GM03348 (cell line): ENCODE data around the gene MBOAT2.
"Not testable (repeated sequence)": the region's sequence is repeated elsewhere in the genome, so short reads cannot be mapped to it uniquely, and the experiment has no call there.

Experiments
- DNase-seq: peaks from one replicate; pipeline ENCODE4 v3.0.0; 2012; ENCODE audit warnings: low spot score

The MBOAT2 gene

DNA sequence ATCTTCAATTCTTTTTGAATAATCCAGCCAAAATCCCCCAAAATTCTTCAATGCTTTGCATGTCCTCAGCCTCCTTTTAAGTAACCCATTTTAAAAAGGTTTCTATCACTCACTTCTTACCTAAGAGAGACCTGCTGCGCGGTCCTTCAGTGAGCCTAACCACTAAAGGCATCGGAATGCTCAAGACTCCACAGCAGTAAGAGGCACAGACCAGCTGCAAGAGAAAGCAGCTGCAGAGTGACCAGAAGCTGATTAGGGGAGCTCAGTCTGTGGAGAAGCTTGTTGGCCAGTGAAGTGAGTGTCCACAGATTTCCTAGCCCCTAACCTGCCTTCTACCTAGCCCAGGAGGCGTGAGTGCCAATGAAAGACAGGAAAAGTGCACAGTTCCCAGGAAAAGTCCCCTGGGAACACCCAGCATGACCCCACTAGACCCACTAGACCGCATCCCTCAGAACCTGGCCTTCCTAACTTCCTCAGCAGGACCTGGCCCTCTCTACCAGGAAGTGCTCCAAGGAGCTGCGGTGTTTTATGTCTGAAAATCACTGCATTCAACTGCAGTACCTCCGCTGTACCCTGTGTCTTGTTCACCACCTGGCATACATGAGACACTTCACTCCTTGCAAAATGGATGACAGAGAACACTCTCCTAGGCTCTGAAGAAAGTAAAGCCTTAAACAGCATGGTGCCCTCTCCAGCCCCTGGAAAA lies 10.1 kb downstream of the MBOAT2 start:
- DNase-seq, result no peak

DNA sequence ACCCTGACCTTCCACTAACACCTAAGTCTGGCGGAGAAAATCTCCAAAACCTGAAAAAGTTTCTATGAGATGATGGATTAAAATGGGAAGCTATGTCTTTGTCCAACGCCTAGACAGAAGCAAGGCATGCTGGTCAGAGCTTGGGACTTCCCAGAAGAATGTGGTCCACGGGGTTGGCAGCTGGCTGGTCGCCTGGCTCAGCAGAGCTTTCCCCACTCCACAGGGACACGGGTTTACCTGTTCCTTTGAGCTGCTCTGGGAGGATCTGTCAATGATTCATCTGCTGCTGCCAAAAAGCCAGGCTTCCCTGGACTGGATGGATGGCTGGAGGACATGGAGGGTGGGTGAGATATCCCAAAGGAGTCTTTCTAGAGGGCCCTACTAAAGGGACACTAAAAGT lies 10.8 kb downstream of the MBOAT2 start:
- DNase-seq, result no peak

DNA sequence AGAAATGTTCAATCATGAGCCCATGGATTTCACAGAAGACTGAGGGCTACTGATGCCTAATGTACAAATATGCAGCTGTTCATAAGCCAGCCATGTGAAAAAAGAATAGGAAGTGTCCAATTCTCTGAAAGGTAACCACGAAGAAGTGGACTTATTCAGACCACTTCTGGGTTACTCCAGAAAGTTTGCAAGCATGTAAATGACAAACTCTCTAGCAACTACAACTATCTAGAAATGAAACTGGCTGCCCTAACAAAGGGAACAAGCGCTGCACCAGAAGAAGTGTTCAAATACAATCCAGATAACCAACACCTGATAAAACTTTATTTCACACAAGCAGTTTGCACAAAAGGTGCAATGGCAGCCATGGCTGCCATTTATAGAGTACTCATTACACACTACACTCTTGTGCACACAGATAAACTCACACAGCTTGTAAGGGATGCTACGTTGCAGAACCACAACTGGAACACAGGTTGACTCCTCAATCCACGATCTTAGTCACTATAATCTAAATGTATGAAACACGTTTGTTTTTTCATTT lies 13.9 kb downstream of the MBOAT2 start:
- DNase-seq, result no peak

DNA sequence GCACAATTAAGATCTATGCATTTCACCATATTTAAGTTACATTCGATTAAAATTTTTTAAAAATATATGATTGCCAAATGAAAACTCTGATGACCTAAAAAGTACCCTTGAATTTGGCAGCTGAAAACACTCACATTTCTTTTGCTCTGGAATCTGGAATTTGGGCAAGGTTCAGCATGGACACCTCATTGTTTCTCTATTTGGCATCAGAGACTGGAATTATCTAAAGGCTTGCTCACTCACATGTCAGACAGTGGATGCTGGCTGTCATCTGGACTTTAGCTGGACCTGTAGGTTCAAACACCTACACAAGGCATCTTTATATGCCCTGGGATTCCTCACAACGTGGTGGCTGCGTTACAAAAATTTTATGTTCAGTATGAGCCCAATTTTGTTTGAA lies 16.1 kb downstream of the MBOAT2 start:
- peak; percentile 70 for DNase-seq

DNA sequence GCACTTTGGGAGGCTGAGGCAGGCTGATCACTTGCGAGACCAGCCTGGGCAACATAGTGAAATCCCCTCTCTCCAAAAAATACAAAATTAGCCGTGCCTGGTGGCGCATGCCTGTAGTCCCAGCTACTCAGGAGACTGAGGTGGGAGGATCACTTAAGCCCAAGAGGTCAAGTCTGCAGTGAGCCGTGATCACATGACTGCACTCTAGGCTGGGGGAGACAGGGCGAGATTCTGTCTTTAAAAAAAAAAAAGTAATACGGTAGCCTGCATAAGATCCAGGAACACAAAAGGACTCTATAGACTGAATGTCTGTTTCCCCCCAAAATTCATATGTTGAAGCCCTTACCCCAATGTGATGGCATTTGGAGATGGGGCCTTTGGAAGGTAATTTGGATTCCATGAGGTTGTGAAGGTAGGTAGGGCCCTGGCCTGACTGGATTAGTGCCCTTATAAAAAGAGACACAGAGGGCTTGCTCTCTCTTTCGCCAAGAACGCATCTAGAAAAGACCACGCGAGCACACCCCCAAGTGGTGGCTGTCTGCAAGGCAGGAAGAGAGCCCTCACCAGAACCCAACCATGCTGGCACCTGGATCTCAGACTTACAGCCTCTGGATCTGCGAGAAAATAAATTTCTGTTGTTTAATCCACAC lies 17.0 kb downstream of the MBOAT2 start:
- DNase-seq, result no peak

DNA sequence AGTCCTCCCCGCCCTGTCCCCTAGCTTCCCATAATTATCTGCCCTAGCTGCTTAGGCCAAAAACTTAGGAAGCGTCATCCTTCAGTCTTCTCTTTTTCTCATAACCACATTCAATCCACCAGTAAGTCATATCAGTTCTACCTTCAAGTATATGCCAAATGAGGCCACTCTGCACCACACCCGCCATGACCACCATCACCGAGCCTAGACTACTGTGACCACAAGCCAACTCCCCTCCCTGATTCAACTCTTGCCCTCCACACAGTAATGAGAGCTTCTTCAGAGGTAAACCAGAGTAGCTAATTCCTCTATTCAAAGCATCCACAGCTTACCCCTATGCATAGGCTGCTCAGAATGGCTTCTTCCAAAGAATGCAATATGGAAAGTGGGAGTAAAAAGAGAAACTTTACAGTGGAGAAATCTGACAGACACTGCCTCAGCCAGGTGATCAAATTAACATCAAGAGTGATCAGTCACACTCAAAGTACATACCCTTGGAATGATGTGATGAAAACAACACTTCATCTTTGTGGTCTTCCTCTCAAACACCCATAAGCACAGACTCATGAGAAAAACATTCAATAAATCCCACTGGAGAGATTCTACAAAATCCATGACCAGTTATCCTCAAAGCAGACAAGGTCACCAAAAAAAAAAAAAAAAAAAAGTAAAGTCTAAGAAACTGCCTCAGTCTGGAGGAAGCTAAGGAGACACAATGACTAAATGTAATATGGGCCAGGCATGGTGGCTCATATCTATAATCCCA lies 17.7 kb downstream of the MBOAT2 start:
- DNase-seq, result peak; percentile 54

DNA sequence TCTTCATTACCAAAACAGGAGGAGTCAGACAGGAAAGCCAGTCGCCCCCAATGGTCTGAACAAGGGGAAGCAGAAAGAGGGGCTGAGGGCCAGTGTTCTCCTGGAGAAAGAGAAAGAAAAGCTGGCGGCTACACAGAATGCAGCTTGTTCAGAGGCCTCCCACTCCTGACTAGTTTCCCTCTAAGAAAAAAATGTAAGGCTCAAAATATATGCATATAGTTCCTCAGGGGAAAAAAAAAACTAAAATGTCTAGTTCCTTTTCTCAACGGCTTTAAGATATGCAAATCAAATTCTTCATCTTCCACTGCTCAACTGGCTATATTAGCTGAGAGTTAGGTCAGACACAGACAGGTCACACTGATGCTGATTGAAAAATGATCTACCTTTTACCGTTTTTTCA lies 18.6 kb downstream of the MBOAT2 start:
- DNase-seq, result no peak

DNA sequence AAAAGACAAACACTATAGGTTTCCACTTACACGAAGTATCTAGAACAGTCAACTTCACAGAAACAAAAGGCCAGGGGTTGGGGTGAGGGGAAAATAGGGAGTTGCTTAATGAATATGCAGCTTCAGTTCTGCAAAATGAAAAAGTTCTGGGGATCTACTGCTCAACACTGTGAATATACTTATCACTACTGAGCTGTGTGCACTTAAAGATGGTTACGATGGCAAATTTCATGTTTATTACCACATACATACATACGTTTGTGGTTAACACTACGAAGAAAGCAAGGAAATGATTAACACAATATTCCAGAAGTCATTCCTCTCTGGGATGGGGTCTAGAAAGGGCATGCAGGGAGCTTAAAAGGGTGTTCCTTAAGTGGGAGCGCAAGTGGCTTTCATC lies 19.3 kb downstream of the MBOAT2 start:
- no peak for DNase-seq

DNA sequence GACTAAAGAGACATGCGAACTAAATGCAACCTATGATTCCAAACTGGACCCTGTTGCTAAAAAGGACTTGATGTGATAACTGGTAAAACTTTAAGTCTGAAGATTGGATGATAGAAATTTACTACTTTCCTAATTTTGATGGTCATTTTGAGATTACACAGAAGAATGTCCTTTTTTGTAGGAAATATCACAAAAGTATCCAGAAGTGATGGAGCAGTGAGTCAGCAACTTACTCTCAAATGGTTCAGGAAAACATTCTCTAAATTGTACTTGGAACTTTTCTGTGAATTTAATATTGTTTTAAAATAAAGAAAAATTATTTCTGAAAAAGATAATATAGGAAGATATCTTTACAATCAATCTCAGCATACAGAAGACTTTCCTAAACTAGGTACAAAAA lies 19.9 kb downstream of the MBOAT2 start:
- DNase-seq, result no peak

DNA sequence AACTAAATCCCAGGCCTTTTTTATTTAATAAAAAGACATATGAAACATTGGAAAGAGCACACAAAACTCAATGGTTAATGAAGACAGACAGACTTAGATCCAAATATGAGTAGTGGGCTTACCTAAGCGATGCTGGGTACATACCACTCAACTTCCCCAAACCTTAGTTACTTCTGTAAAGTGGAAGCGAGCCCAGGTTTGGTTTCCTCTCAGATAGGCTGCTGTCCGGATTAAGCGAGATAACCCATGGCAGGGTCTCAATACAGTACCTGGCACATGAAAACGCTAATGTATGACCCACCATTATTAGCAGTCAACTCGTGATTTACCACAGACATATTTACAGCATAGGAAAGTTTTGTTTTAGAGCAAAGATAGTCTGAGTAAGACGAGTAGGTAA lies 21.6 kb downstream of the MBOAT2 start:
- no peak for DNase-seq

DNA sequence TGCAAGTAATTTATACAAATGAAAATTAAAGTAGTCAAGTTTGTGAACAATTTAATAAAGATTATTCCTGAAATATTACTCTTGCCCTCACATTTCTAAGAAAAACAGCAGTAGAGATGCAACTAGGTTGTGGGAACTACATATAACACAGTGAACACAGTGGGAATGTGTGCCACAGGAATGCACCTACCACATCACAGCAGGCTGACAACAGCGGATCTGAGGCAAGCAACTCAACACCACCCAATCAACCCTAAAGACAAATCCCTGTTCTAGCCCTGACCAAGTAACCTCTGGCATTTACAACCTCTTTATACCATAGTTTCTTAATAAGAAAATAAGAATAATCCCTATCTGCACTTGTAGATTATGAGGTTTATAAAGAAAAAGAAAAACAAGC lies 23.4 kb downstream of the MBOAT2 start:
- DNase-seq, result no peak

DNA sequence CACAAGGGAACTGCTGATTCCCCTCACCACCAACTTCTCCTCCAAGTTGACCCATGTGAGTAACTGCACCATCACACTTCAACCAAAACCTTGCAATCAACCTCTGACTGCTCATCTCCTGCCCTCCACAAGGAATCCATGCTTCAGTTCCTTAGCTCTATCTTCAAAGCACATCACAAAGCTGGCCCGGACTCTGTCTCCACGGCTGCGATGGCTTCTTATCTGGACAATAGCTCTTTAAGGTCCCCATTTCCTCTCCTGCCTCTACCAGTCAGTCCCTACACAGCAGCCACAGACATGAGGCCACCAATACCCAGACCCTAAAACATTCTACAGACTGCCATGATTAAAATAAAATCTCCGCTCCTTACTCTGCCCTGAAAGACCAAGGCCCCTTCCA lies 25.7 kb downstream of the MBOAT2 start:
- DNase-seq, result no peak

DNA sequence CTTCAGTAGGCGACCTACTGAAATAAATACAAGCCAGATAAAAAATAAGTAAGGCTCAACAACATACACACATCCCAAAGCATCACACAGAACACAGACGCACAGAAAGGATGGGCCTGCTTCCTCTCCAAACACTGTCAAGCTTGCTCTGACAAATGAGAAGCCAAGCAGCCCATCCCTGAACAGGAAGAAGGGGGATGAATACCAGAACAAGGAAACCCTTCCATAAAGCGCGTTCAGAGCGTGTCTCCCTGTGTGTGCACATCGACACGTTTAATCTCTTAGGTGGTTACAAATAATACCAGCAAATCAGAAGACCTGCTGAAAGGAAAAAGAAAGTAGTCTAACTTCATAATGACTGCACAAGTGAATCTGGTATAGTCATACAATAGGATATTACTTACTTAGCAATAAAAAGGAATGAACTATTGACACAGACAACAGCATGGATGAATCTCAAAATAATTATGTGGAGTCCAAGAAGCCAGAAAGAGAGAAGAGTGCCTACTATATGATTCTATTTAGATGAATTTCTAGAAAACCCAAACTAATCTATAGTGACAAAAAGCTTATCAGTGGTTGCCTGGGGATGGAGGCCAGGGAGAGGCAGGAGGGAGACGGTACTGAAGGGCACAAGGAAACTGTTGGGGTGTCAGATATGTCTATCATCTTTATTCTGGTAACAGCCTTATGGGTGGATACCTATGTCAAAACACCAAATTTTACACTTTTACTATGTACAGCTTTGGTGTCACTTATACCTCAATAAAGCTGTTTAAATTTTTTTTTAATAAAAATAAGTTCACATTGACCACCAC lies 26.8 kb downstream of the MBOAT2 start:
- no peak for DNase-seq

DNA sequence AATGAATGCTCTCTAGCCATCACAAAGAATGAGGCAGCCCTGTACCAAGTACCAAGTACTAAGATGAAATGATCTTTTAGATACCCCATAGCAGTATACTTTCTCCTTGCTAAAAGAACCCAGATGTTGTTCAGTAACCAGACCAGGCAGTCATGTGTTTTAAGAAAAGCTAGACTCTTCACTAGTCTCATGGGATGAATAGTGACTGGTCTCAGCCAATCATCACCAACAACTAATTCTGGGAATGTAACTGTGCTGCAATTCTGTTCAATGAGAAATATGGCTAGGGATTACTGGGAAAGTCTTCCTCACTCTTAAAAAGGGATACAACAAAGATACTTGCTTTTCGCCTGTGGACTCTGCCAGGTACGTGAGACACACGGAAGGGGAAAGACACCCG lies 29.5 kb downstream of the MBOAT2 start:
- no peak for DNase-seq

DNA sequence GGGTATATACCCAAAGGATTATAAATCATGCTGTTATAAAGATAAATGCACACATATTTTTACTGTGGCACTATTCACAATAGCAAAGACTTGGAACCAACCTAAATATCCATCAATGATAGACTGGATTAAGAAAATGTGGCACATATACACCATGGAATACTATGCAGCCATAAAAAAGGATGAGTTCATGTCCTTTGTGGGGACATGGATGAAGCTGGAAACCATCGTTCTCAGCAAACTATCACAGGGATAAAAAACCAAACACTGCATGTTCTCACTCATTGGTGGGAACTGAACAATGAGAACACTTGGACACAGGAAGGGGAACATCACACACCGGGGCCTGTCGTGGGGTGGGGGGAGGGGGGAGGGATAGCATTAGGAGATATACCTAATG lies 30.5 kb downstream of the MBOAT2 start:
- not testable (repeated sequence) for DNase-seq

DNA sequence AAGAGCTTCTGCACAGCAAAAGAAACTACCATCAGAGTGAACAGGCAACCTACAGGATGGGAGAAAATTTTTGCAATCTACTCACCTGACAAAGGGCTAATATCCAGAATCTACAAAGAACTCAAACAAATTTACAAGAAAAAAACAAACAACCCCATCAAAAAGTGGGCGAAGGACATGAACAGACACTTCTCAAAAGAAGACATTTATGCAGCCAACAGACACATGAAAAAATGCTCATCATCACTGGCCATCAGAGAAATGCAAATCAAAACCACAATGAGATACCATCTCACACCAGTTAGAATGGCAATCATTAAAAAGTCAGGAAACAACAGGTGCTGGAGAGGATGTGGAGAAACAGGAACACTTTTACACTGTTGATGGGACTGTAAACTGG lies 30.9 kb downstream of the MBOAT2 start:
- DNase-seq, result not testable (repeated sequence)

DNA sequence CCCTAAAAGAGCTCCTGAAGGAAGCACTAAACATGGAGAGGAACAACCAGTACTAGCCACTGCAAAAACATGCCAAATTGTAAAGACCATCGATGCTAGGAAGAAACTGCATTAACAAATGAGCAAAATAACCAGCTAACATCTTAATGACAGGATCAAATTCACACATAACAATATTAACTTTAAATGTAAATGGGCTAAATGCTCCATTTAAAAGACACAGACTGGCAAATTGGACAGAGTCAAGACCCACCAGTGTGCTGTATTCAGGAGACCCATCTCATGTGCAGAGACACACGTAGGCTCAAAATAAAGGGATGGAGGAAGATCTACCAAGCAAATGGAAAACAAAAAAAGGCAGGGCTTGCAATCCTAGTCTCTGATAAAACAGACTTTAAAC lies 34.1 kb downstream of the MBOAT2 start:
- not testable (repeated sequence) for DNase-seq

DNA sequence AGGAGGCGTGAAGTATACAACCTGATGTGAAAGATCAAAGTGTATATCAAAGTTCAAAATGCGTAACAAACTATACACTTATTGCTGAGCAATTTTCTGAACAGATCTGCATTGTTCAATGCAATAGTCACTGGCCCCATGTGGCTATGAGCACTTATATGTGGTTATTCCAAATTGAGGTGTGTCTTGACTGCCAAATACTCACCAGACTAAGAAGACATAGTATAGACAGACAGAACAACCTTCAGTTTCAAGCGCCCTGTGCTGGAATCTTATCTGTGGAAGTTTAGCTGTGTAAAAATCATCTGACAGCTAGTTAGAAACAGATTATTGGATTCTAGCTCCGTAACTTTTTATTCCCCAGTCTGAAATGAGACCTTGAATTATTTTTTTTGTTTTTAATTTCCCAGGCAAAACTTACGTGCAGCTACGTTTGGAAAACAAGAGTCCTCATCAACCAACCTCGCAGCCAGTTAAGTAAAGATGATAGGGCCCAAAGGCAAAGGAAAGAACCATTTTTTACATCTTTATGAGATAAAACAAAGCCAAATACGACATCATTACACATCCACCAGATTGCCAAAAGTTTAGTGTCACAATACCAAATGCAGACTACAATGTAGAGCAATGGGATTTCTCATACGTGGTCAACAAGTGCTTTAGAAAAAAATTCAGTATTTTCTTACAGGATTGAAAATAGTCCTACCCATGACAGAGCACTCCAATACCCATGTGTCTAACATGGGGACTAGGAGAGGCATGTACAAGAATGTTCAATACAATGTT lies 37.2 kb downstream of the MBOAT2 start:
- no peak for DNase-seq

DNA sequence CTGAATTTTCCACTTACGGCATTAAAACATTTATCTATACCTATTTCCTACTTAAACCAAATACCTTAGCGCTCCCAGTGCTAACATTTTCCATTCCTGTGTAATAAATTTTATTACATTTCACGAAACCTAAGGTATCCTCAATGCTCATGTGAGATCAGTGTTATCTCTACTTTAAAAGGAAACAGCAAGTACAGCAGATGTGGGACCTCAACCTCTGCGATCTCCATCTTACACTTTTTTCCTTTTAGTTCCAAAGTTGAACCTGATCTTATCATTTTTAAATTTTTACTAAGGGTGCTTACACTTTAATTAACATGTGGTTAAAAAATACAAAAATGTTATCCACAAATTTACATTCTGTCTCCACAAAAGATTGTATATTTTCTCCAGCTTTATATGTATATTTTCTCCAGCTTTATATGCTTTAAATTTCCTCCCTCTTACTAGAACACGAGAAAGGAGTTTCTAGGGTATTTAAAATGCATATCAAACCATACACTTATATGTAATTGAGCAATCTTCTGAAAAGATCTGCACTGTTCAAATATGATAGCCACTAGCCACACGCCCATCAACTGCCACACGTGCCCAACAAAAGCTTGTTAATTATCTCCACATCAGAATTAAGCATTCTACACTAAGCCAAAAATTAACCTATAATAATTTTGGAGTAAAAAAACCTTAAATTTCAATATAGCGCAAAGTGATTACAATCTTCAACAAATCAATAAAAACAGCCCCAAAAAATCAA lies 38.1 kb downstream of the MBOAT2 start:
- DNase-seq, result no peak

DNA sequence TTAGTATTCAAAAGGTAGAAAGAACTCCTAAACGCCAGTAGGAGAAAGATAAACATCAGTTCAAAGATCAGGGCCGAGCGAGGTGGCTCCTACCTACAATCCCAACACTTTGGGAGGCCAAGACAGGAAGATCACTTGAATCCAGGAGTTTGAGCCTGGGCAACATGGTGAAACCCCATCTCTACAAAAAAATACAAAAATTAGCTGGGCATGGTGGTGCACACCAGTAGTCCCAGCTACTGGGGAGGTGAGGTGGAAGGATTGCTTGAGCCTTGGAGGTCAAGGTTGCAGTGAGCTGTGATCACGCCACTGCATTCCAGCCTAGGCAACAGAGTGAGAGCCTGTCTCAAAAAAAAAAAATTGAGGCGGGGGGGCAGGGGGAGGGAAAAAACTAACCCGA lies 40.6 kb downstream of the MBOAT2 start:
- no peak for DNase-seq

DNA sequence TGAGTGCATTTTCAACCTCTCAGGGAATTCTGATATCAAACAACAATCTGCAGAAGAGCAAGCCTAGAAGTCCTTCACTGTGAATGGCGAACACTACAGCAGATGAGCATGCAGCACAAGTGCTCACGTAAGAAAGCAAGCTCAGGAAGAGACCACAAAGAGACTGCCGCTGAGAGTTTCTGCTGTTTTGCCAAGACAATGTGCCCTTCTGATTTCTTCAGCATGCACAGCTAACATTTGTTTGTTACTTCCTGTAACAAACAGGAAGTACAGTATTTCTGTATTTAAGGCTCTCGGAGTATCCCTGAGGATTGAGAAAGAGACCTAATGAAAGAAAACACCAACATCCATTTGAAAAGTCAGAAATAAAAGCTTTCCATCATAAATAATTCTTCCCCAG lies 45.9 kb downstream of the MBOAT2 start:
- DNase-seq, result no peak
